COLO668 (cell line): ENCODE measurements around the gene LGALS7B.
"Not testable (repeated sequence)": the region's sequence is repeated elsewhere in the genome, so short reads cannot be mapped to it uniquely, and the experiment has no call there.

Source experiments
- DNase-seq: peaks from one replicate; lab custom pipeline; 2025; ENCODE audit not compliant: unreplicated experiment; lab: John Stamatoyannopoulos, UW

The LGALS7B gene

DNA sequence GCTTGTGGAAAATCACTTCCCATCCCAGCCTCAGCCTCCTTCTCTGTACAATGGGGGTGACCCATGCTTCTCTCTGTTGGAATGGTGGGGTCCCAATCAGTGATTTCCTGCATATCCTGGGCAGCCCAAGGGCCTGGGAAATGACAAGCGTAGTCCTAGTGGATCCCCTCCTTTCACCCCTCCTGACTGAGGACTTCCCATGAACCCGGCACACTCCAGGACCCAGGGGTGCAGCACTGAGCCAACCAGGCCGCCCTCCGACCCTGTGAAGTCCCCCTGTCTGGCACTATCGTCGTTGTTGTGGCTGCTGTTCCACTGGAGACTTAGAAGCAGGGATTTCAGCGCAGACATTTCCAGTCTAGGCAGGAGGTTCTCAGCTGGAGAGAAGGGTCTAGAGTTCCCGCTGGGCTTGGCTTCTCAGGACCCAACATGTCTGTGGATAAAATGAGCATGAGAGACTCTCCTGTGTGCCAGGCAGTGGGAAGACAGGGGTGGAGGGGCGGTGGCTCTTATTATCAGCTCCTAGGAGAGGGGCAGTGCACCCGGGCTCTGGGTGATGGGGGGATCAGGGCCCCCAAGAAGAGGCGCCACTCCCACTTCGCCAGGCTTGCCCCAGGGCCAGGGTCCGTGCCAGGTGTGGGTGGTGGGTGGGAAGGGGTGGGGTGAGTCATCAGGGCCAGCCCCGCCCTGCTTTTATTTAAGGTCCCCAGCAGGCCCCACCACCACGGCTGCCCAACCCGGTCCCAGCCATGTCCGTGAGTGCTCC is at the start of gene LGALS7B:
TSS of gene LGALS7B (plus strand) at position 723 of the 766 bp plus-strand sequence. CDS start at position 750, 27 bp downstream.
- no peak for DNase-seq

DNA sequence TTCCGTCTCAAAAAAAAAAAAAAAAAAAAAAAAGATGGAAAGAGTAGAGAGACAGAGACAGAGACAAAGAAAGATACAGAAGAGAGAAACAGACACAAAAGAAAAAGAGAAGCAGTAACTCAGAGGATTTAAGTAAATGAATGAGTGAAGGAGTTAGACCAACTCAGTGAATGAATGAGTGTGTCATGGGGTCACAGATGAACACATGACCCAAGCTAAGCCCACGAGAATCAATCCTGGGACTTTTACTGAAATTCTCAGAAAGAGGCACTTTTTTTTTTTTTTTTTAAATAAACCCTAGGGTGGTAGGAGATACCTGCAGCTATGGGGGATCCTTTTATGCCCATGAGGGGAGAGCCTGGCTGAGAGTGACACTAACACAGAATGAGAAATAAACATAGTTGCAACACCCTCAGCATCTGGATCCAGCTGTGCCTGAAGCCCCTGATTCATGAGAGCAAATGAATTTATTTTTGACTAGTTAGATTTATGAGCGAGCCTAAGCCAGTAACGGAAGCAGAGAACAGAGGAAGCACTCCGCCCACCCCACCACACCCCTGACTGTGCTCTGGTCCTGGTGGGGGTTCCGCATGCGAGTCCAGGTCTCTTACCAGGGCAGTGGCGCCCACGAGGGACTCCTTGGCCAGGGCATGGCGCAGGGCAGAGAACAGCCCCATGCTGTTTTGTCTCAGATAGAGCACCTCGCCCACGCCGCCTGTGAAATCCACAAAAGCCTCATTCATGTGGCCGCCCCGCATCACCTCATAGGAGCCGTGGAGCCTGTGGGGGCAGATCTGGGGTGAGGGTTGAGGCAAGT is 49.4 kb upstream of the LGALS7B start:
- DNase-seq, result no peak

DNA sequence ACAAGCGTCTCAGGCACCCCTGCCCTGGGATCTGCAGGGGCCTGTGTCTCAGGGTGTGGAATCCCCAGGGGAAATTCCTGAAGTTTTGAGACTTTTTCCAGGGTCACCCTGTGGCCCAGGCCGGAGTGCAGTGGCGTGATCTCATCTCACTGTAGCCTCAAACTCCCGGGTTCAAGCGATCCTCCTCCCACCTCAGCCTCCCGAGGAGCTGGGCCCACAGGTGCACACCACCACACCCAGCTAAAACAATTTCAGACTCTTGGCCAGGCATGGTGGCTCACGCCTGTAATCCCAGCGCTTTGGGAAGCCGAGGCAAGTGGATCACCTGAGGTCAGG is 48.8 kb upstream of the LGALS7B start:
- DNase-seq, result no peak

DNA sequence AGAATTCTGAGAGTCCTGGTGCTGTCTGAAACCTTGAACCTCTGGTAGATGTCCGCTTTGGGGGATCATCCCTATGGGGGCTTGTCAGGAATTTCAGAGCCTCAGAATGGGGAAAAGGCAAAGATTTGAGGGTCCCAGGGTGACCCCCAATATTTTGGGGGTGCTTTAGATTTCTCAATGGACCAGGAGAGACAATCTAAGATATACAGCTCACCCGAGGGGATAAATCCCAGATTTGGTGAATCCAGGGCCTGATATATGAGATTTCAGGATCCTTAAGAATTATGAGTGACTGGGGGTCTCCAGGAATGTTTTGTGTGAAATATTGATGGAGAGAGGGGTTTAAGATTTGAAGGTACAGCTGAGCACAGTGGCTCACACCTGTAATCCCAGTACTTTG is 48.1 kb upstream of the LGALS7B start:
- no peak for DNase-seq

DNA sequence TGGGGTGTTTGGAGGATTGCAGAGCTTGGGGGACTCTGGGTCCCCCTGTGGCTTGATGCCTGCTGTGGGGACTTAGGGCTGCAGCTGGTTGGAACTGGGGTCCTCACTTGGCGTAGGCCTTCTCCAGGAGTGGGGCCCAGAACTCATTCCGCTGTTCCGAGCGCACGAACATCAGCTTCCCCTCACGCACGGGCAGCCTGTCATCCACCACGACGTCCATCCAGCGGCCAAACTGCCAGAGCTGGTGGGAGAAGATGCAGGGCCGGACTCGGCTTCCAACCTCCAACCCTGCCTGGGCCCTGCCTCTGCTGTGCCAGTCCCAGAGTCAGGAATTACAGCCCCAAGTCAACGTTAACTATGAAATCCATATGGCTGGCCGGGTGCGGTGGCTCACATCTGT is 47.3 kb upstream of the LGALS7B start:
- DNase-seq, result no peak

DNA sequence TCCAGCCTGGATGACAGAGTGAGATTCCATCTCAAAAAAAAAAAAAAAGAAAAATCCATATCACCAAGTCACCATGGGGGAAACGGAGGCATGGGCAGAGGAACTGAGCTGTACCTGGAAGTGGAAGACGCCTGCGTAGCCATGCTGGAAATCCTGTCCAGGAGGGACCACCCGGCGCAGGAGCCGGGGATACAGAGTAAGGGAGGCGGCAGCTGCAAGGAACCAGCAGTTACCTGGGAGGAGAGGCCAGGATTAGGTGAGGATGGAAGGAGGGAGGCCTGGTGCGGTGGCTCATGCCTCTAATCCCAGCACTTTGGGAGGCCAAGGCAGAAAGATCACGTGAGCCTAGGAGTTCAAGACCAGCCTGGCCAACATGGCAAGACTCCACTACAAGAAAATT is 46.7 kb upstream of the LGALS7B start:
- no peak for DNase-seq

DNA sequence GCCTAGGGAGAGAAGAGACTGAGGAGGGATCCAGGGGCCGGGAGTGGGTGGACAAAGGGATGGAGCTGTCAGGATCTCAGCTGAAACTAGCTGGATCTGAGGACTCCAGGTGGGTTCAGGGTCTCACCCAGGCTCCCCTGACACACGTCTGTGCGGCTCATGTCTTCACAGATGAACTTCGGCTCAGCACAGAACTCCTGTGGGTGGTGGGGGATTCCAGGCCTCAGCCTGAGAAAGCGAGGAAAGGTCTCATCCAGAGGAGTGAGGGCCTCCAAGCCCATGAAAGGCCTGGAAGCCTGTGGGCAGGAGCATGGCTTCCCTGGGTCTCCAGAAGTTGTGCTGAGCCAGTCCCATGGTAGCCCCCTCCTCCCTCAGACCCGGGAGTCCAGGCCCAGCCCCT is 46.1 kb upstream of the LGALS7B start:
- no peak for DNase-seq

DNA sequence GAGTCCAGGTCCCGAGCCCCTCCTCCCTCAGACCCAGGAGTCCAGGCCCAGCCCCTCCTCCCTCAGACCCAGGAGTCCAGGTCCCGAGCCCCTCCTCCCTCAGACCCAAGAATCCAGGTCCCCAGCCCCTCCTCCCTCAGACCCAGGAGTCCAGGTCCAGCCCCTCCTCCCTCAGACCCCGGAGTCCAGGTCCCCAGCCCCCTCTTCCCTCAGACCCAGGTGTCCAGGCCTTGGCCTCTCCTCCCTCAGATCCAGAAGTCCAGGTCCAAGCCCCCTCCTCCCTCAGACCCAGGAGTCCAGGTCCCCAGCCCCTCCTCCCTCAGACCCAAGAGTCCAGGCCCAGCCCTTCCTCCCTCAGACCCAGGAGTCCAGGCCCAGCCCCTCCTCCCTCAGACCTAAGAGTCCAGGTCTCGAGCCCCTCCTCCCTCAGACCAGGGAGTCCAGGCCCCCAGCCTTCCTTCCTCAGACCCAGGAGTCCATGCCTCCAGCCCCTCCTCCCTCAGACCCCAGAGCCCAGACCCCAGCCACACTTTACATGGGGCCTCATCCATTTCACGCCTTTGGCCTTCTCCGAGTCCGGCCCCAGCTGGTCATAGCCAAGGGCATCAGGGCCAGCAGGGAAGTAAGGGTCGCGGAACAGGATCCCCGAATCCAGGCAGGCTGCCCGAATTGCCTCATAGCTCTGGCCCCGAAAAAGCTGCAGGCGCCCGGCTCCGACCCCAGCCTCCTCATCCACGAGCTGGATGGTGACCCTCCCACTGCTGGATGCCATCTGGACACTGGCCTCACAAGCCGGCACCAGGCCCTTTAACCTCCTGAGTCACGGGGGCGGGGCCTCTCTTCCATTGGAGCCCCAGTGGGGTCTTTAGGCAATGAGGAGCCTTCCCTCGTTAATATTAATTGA is 45.4 kb upstream of the LGALS7B start:
- no peak for DNase-seq

DNA sequence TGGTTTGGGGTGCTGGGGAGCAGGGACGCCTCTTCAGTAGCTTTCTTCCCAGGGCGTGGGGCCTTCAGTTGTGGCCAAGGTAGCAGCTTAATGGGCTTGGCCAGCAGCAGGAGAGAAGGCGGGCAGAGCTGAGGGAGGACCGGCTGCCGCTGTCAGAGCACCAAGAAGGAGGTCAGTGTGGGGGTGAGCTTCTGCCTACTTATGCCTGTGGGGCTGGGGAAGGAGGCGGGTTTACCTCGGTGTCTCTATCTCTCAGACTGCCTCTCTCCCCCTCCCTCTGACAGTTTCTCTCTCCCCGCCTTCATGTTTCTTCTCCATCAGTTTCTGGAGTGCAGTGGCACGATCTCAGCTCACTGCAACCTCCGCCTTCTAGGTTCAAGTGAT is 44.7 kb upstream of the LGALS7B start, which contains the start of gene CAPN12:
TSS of gene CAPN12 (minus strand) at position 177 of the 384 bp plus-strand sequence. CDS start 309 bp downstream, outside the sequence.
- no peak for DNase-seq

DNA sequence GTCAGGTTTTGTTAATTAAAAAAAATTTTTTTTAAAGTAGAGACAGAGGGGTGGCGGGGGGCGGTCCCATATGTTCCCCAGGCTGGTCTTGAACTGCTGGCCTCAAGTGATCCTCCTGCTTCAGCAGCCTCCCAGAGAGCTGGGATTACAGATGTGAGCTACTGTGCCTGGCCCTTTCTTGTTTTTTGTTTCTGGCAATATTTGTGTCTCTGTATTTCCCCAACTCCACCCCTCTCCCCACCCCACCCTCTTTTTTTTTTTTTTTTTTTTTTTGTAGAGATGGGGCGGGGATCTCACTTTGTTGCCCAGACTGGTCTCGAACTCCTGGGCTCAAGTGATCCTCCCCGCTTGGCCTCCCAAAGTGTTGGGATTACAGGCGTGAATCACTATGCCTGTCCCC is 44.1 kb upstream of the LGALS7B start:
- DNase-seq, result no peak

DNA sequence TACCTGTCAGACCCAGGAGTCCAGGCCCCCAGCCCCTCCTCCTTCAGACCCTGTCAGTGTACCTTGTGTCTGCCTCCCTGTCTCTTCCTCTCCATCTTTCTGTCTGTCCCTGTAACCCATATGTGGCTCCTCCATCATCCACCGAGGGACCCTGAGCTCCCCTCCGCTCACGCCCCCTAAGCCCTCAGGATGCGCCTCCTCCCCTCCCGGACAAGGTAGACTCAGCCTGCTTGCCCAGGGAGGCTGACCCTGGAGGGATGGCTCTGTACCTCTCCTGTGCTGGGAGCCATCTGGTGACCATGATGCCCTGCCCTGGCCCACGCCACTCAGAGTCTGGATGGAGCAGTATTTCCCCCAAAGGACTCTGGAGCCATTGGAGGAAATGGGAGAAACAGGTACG is 43.7 kb upstream of the LGALS7B start:
- DNase-seq, result no peak

DNA sequence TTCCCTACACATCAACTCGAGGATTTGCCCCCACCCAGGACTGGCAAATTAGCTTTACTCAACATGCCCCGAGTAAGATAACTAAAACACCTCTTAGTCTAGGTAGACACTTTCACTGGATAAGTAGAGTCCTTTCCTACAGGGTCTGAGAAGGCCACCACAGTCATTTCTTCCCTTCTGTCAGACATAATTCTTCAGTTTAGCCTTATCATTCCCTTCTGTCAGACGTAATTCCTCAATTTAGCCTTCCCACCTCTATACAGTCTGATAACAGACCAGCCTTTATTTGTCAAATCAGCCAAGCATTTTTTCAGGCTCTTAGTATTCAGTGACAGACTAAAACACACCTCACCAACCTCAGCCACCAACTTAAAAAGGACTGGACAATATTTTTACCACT is 35.2 kb upstream of the LGALS7B start:
- DNase-seq, result not testable (repeated sequence)

DNA sequence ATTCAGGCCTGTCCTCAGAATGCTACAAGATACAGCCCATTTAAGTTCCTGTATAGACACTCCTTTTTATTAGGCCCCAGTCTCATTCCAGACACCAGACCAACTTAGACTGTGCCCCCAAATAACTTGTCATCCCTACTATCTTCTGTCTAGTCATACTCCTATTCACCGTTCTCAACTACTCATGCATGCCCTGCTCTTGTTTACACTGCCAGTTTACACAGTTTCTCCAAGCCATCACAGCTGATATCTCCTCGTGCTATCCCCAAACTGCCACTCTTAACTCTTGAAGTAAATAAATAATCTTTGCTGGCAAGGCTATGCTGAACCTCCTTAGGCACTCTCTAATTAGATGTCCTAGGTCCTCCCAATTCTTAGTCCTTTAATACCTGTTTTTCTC is 34.8 kb upstream of the LGALS7B start:
- not testable (repeated sequence) for DNase-seq

DNA sequence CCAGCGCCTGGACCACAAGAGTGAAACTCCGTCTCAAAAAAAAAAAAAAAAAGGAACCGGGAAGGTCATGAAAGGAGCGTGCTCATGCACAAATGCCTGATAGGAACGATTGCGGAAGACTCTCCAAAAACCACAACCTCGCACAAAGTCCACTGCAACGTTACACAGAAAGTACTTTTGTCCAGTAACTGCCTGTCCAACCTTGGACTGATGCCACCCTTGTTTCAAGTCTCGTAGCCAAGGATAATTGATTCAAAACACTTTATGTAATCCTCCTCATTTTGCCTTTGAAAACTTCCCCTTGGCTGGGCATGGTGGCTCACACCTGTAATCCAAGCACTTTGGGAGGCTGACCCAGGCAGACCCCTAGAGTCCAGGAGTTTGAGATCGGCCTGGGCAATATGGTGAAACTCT is 29.4 kb upstream of the LGALS7B start:
- DNase-seq, result no peak

DNA sequence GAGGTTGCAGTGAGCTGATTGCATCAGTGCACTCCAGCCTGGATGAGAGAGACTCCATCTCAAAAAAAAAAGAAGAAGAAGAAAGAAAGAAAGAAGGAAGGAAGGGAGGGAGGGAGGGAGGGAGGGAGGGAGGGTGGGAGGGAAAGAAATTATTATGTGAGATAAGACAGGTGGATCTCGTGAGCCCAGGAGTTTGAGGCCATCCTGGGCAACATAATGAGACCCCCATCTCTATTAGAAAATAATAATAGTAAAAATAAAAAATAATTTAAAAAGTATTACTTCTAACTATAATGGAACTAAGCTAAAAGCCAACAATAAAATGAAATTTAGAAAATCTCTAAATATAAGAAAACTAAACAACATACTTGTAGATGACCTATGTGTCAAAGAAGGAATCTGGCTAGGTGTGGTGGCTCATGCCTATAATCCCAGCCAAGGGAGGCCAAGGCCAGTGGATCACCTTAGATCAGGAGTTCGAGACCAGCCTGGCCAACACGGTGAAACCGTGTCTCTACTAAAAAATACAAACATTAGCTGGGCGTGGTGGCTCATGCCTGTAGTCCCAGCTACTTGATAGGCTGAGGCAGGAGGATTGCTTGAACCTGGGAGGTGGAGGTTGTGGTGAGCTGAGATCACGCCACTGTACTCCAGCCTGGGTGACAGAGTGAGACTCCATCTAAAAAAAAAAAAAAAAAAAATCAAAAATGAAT is 28.0 kb upstream of the LGALS7B start:
- not testable (repeated sequence) for DNase-seq

DNA sequence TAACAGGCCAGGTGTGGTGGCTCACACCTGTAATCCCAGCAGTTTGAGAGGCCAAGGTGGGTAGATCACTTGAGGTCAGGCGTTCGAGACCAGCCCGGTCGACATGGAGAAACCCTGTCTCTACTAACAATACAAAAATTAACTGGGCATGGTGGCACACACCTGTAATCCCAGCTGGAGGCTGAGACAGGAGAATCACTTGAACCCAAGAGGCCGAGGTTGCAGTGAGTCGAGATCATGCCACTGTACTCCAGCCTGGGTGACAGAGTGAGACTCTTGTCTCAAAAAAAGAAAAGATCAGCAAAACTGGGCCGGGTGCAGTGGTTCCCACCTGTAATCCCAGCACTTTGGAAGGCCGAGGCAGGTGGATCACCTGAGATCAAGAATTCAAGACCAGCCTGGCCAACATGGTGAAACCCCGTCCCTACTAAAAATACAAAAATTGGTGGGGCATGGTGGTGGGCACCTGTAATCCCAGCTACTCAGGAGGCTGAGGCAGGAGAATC is 27.1 kb upstream of the LGALS7B start:
- not testable (repeated sequence) for DNase-seq

DNA sequence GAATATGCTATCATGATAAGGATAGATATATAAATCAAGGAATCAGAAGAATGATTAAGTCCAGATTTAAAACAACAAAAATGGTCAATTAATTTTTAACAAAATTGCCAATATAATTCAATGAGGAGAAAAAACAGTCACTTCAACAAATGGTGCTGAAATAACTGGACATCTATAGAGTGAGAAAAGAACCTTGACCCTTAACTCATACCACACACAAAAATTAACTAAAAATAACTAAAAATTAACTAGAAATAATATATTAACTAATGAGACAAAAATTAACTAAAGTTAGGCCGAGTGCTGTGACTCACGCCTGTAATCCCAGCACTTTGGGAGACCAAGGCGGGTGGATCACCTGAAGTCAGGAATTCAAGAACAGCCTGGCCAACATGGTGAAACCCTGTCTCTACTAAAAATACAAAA is 25.2 kb upstream of the LGALS7B start:
- DNase-seq, result no peak

DNA sequence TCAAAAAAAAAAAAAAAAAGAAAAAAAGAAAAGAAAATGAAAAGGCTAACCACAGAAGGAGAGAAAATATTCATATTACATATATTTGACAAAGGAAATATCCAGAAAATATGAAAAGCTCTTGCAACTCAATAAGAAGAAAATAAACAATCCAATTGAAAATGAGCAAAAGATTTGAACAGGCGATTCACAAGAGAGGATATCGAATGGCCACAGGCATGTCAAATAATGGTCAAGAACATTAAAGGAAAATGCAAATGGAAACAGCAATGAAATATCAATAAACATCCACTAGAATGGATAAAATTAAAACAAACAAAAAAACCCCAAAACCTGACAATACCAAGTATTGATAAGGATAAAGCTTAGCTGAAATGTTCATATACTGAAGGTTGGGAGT is 23.8 kb upstream of the LGALS7B start:
- no peak for DNase-seq

DNA sequence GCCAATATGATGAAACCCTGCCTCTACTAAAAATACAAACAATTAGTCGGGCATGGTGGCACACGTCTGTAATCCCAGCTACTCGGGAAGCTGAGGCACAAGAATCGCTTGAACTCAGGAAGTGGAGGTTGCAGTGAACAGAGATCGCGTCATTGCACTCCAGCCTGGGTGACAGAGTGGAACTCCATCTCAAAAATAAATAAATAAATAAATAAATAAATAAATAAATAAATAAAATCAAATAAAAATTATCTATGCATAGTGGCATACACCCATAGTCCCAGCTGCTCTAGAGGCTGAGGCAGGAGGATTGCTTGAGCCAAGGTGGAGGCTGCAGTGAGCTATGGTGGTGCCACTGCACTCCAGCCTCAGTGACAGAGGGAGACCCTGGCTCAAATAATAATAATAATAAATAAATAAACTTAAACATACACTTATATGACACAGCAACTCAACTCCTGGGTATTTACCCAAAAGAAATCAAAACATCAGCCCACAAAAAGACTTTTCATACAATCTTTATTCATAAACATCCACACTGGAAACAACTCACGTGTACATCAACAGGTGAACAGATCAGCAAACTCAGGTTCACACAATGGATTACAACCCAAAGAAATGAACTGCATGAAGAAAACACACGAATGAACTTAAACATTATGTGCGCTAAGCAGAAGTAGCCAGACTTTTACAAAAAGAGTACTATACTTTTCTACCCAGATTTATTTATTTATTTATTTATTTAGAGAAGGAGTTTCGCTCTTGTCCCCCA is 22.5 kb upstream of the LGALS7B start:
- DNase-seq, result no peak
